ENCODE results near the gene PBXIP1. TPM values are rescaled to one million over a fixed set of nuclear protein-coding genes. Genes with fewer than 3 reads are reported as not detected.
A peak's percentile ranks its signal among the peaks of the same experiment; 100 is the strongest.
"Not testable (repeated sequence)": the region's sequence is repeated elsewhere in the genome, so short reads cannot be mapped to it uniquely, and the experiment has no call there.

PBXIP1 gene
- total RNA-seq, 1 donor from 2014 or later: 75.7 TPM

DNA sequence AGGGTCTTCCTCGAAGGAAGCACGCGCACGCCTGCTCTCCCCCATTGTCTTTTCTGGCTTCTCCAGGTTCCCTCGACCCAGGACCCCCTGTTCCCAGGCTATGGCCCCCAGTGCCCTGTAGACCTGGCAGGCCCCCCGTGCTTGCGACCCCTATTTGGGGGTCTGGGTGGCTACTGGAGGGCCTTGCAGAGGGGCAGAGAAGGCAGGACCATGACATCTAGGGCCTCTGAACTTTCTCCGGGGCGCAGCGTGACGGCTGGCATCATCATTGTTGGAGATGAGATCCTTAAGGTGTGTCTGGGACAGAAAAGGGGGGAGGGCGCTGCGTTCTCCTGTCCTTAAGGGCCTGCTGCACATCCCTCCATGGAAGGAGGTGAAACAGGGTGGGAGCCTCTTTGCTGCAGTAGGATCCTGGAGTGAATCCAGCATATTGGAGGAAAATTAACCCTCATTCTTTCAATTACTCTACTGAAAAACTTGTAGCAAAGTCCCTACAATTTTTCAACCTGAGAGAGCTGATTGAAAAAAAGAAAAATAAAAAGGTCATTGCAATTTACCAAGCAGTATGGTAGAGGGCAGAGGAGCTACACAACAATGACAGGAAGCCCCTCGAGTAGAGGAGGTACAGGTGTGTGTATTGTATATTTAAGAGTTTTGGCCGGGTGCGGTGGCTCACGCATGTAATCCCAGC lies 28.0 kb upstream of the PBXIP1 start:
- intact Hi-C loops (cut with DNase I): no loop called here
- no peaks in the 10 kb centered on the region for H3K9me3 ChIP-seq
- H3K27ac ChIP-seq: peak overlapping the region; percentile 55
- peaks cover 8% of the 10 kb centered on the region for H3K36me3 ChIP-seq
- H3K4me3 ChIP-seq: peak overlapping the region; percentile 92
- peaks cover 16% of the 10 kb centered on the region for H3K4me1 ChIP-seq
- TF ChIP-seq CTCF (IDR thresholded peaks at IDR 0.05): no peak
- H3K27me3 ChIP-seq: no peaks in the 10 kb centered on the region
- peak; percentile 58 for DNase-seq
- no peak for ATAC-seq

GRCh38 chr1:154982897-154983648 lies 27.2 kb upstream of the PBXIP1 start, which contains the start of gene FLAD1:
Gene FLAD1, plus strand, starts transcription at chr1:154983344. Its CDS starts 351 bp downstream, at chr1:154983695.
- no peaks in the 10 kb centered on the region for H3K9me3 ChIP-seq
- ATAC-seq (peak; percentile 100), DNase-seq (peak; percentile 96)
- H3K27ac ChIP-seq: peak within 1 kb of the TSS; percentile 55
- peak within 1 kb of the TSS; percentile 92 for H3K4me3 ChIP-seq
- peaks cover 16% of the 10 kb centered on the region for H3K4me1 ChIP-seq
- peaks cover 6% of the 10 kb centered on the region for H3K36me3 ChIP-seq
- intact Hi-C loops (cut with DNase I): no loop called here
- no peaks in the 10 kb centered on the region for H3K27me3 ChIP-seq
- TF ChIP-seq CTCF (IDR thresholded peaks at IDR 0.05): no peak

GRCh38 chr1:154982341-154982740 lies 26.4 kb upstream of the PBXIP1 start:
- H3K36me3 ChIP-seq: peaks cover 5% of the 10 kb centered on the region
- H3K9me3 ChIP-seq: no peaks in the 10 kb centered on the region
- intact Hi-C loops (cut with DNase I): no loop called here
- ATAC-seq (no peak), DNase-seq (no peak)
- TF ChIP-seq CTCF (IDR thresholded peaks at IDR 0.05): no peak
- H3K4me3 ChIP-seq: peak overlapping the region; percentile 92
- H3K27ac ChIP-seq: no peak overlapping the region
- peaks cover 13% of the 10 kb centered on the region for H3K4me1 ChIP-seq
- no peaks in the 10 kb centered on the region for H3K27me3 ChIP-seq

- peaks cover 5% of the 10 kb centered on the region for H3K36me3 ChIP-seq
- H3K27ac ChIP-seq: no peak overlapping the region
- H3K9me3 ChIP-seq: no peaks in the 10 kb centered on the region
- TF ChIP-seq CTCF (IDR thresholded peaks at IDR 0.05): no peak
- no peak for ATAC-seq
- intact Hi-C loops (cut with DNase I): no loop called here
- no peaks in the 10 kb centered on the region for H3K27me3 ChIP-seq
- DNase-seq: no peak
- H3K4me1 ChIP-seq: peaks cover 10% of the 10 kb centered on the region
- H3K4me3 ChIP-seq: no peak overlapping the region
Observed at GRCh38 chr1:154978360-154978759, 22.5 kb upstream of the PBXIP1 start.

- H3K9me3 ChIP-seq; DNase-seq; intact Hi-C loops (cut with DNase I); H3K36me3 ChIP-seq; H3K4me3 ChIP-seq; H3K27me3 ChIP-seq; H3K27ac ChIP-seq; ATAC-seq: not testable (repeated sequence)
- H3K4me1 ChIP-seq: peaks cover 15% of the 10 kb centered on the region
Observed at GRCh38 chr1:154977762-154978161, 21.9 kb upstream of the PBXIP1 start.

GRCh38 chr1:154975409-154976059 lies 19.6 kb upstream of the PBXIP1 start:
- intact Hi-C loops (cut with DNase I): no loop called here
- Histone ChIP-seq H3K4me1 (peaks cover 30% of the 10 kb centered on the region), H3K27ac (peak overlapping the region; percentile 93), H3K27me3 (no peaks in the 10 kb centered on the region), H3K4me3 (peak overlapping the region; percentile 63), H3K9me3 (no peaks in the 10 kb centered on the region), H3K36me3 (peaks cover 5% of the 10 kb centered on the region)
- peak; percentile 84 for DNase-seq
- ATAC-seq: peak; percentile 2
- TF ChIP-seq CTCF (IDR thresholded peaks at IDR 0.05): no peak

Data from upper lobe of right lung (tissue), 1 donor.